CD4-positive, alpha-beta memory T cell (primary cell): ENCODE results near the gene RABGAP1L. TPM values are rescaled to one million over a fixed set of nuclear protein-coding genes. Genes with fewer than 3 reads are reported as not detected.

Experiments
- CTCF ChIA-PET: fragments of 350-600 bp; sonication (Branson Sonifier 250); formaldehyde crosslinking; loops from one replicate; lab custom pipeline; 2021; ENCODE audit warnings: inconsistent platforms; ENCODE audit not compliant: partially characterized antibody; lab: Charles Lee
- POLR2A ChIA-PET: fragments of 350-600 bp; sonication (Branson Sonifier 250); formaldehyde crosslinking; loops from one replicate; lab custom pipeline; 2021; ENCODE audit not compliant: partially characterized antibody; lab: Charles Lee
- DNase-seq, 5 donors: peaks; one replicate each; pipeline versions ENCODE4 v3.0.0 to v3.0.0-alpha.2; 2020 to 2022; ENCODE audit warnings: mixed read lengths in 1 of 5
- H3K27ac ChIP-seq: one replicate; pipeline ENCODE4 v1.7.0; 2013; ENCODE audit warnings: low read depth, low read length
- H3K27me3 ChIP-seq: 2 replicates; pipeline ENCODE4 v1.7.0; 2013; ENCODE audit warnings: mild to moderate bottlenecking, low read length, moderate library complexity; ENCODE audit not compliant: insufficient read depth
- H3K36me3 ChIP-seq: 2 replicates; pipeline ENCODE4 v1.7.0; 2013; ENCODE audit warnings: mild to moderate bottlenecking, low read length, moderate library complexity; ENCODE audit not compliant: insufficient read depth
- H3K4me1 ChIP-seq: 2 replicates; pipeline ENCODE4 v1.7.0; 2013; ENCODE audit warnings: mild to moderate bottlenecking, low read length, moderate library complexity; ENCODE audit not compliant: insufficient read depth
- H3K4me3 ChIP-seq, 2 donors: one replicate each; pipeline ENCODE4 v1.7.0; 2013; ENCODE audit warnings: low read length in 2 of 2, mild to moderate bottlenecking in 1 of 2
- H3K9me3 ChIP-seq, 2 donors: one replicate each; pipeline ENCODE4 v1.7.0; 2013; ENCODE audit warnings: low read length in 2 of 2, control low read depth in 1 of 2; ENCODE audit not compliant: control insufficient read depth in 1 of 2
- H3K27ac Mint-ChIP-seq, 7 donors: one replicate each; pipeline ENCODE4 v1.8.0; 2020 to 2021; ENCODE audit warnings: mixed read lengths in 7 of 7, mild to moderate bottlenecking in 6 of 7, inconsistent platforms in 3 of 7, moderate library complexity in 3 of 7
- H3K27me3 Mint-ChIP-seq, 2 donors: one replicate each; pipeline ENCODE4 v1.8.0; 2020 to 2021; ENCODE audit warnings: mixed read lengths in 2 of 2
- H3K36me3 Mint-ChIP-seq, 2 donors: one replicate each; pipeline ENCODE4 v1.8.0; 2020 to 2021; ENCODE audit warnings: mixed read lengths in 2 of 2, inconsistent platforms in 1 of 2, mild to moderate bottlenecking in 1 of 2
- H3K4me1 Mint-ChIP-seq, 4 donors: one replicate each; pipeline ENCODE4 v1.8.0; 2020 to 2021; ENCODE audit warnings: mixed read lengths in 4 of 4, mild to moderate bottlenecking in 1 of 4
- H3K4me3 Mint-ChIP-seq, 8 donors: one replicate each; pipeline ENCODE4 v1.8.0; 2020 to 2021; ENCODE audit warnings: mixed read lengths in 8 of 8, mild to moderate bottlenecking in 7 of 8, moderate library complexity in 6 of 8, inconsistent platforms in 3 of 8
- H3K9me3 Mint-ChIP-seq, 8 donors: one replicate each; pipeline ENCODE4 v1.8.0; 2020 to 2021; ENCODE audit warnings: mixed read lengths in 8 of 8, mild to moderate bottlenecking in 5 of 8, inconsistent platforms in 3 of 8, moderate library complexity in 1 of 8
- intact Hi-C: fragments of 100-400 bp; cut with micrococcal nuclease; formaldehyde crosslinking; loops from one replicate; pipeline ENCODE4 v1.15.1; 2023
- polyA plus RNA-seq, 2 donors: library from polyadenylated mRNA; unstranded; fragments of 300-500 nt; fragmentation: Illumina TruSeq; gene quantifications; one replicate each; pipeline ENCODE4 v1.2.3, GENCODE V29; 2021
- total RNA-seq, 2 experiments: library from RNA; stranded (reverse); gene quantifications; one replicate each; pipeline ENCODE4 v1.2.3, GENCODE V29; 2021

RABGAP1L gene
- total and polyA plus RNA-seq, 4 experiments from 2014 or later, result 75.7 to 114 (median 96.8) TPM

DNA sequence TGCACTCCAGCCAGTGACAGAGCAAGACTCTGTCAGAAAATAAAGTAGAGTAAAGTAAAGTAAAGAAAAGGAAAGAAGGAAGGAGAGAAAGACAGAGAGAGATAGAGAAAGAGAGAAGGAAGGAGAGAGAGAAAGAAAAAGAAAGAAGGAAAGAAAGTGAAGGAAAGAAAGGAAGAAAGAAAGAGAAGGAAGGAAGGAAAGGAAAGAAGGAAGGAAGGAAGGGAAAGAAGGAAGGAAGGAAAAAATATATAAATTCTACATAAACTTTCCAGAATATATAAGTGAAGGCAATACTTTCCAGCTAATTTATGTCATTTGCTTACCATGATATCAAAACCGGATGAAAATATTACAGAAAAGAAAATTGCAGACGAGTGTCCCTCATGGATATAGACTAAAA lies 216.7 kb downstream of the RABGAP1L start:
- Histone ChIP-seq H3K36me3 (no peaks in the 10 kb centered on the region), H3K4me1 (no peaks in the 10 kb centered on the region), H3K27me3 (no peaks in the 10 kb centered on the region), H3K27ac (no peak overlapping the region), H3K9me3 (no peaks in the 10 kb centered on the region), H3K4me3 (no peak overlapping the region)
- peaks cover 36 to 46% of the 10 kb centered on the region in 2 donors for H3K36me3 Mint-ChIP-seq
- H3K4me1 Mint-ChIP-seq, result no peaks in the 10 kb centered on the region
- peaks cover 0 to 11% (median 2%) of the 10 kb centered on the region in 8 donors for H3K9me3 Mint-ChIP-seq
- no peaks in the 10 kb centered on the region for H3K27me3 Mint-ChIP-seq
- POLR2A ChIA-PET, result no interaction called here
- no peak for DNase-seq
- CTCF ChIA-PET, result no interaction called here
- intact Hi-C loops, result no loop called here
- peak overlapping the region in 1 of 7 donors; percentile 65 for H3K27ac Mint-ChIP-seq
- no peak overlapping the region for H3K4me3 Mint-ChIP-seq

DNA sequence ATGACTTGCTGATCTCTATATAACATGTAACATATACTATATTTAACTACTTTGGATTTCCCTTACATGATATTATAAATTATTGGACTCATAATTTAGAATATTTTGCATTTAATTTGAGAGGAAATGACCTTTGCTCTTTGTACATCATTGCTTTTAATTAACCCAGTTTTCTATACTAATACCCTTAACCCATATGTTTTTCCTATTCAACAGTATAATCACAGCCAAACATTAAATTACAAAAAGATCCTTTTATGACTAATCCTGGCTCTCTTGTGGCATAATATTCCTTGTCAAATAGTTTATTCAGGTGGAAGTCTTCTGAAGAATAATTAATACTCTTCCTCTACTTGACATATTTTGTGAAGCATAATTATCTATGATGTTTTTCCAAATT lies 232.4 kb downstream of the RABGAP1L start:
- peaks cover 0 to 8% (median 2%) of the 10 kb centered on the region in 4 donors for H3K4me1 Mint-ChIP-seq
- H3K4me3 ChIP-seq, result no peak overlapping the region
- no peak overlapping the region for H3K27ac ChIP-seq
- H3K4me1 ChIP-seq, result no peaks in the 10 kb centered on the region
- H3K9me3 ChIP-seq, result no peaks in the 10 kb centered on the region
- no peaks in the 10 kb centered on the region for H3K36me3 ChIP-seq
- no peaks in the 10 kb centered on the region for H3K27me3 Mint-ChIP-seq
- no peak overlapping the region for H3K4me3 Mint-ChIP-seq
- peaks cover 34 to 59% of the 10 kb centered on the region in 2 donors for H3K36me3 Mint-ChIP-seq
- H3K27ac Mint-ChIP-seq, result no peak overlapping the region
- CTCF ChIA-PET, result no interaction called here
- peaks cover 0 to 12% (median under 1%) of the 10 kb centered on the region in 8 donors for H3K9me3 Mint-ChIP-seq
- no peaks in the 10 kb centered on the region for H3K27me3 ChIP-seq
- DNase-seq, result no peak
- intact Hi-C loops, result no loop called here
- POLR2A ChIA-PET, result no interaction called here

DNA sequence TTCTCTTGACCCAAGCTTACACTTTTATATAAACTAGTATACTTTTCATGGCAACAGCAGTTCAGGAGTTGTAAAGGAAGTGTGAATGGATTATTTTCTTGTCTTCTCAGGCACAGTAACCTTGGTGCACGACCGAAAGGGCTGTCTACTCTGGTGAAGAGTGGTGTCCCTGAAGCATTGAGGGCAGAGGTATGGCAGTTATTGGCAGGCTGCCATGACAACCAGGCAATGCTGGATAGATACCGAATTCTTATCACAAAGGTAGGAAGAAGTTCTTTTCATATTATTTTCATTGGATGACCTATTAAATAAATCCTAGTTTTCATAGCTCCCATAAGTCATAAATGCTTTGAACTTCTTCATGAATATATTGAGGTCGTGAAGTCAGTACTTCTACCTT lies 234.6 kb downstream of the RABGAP1L start:
- no peak for DNase-seq
- Mint-ChIP-seq H3K4me3 (no peak overlapping the region), H3K27me3 (no peaks in the 10 kb centered on the region), H3K4me1 (peaks cover 0 to 5% (median 4%) of the 10 kb centered on the region in 4 donors), H3K9me3 (peaks cover 0 to 12% (median 4%) of the 10 kb centered on the region in 8 donors), H3K36me3 (peaks cover 49 to 64% of the 10 kb centered on the region in 2 donors), H3K27ac (peak overlapping the region in 1 of 7 donors; percentile 17)
- Histone ChIP-seq H3K36me3 (peaks cover 9% of the 10 kb centered on the region), H3K4me1 (no peaks in the 10 kb centered on the region), H3K9me3 (no peaks in the 10 kb centered on the region), H3K4me3 (no peak overlapping the region), H3K27me3 (no peaks in the 10 kb centered on the region), H3K27ac (no peak overlapping the region)
- POLR2A ChIA-PET, result no interaction called here
- intact Hi-C loops, result no loop called here
- CTCF ChIA-PET, result no interaction called here

DNA sequence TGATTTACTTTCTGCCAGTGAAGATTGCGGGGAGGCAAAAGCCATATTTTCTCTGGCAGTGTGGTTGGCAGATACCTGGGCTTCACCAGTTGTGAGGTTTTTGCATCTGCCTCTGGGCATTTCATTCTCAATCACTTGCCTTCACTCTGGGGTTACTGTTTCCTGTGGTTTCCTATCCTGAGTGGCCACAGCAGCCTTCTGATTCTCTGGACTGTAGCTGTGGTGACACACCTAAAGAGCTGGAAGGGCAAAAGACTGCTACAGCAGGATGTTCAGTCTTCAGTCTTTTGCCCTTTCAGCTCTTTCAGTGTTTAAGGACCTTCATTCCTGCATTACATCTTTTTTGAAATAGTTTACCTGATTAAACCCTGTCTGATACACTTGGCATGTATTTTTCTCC lies 237.9 kb downstream of the RABGAP1L start:
- Mint-ChIP-seq H3K36me3 (peaks cover 56 to 67% of the 10 kb centered on the region in 2 donors), H3K27ac (no peak overlapping the region), H3K9me3 (peaks cover 0 to 10% (median 5%) of the 10 kb centered on the region in 8 donors), H3K4me3 (peak overlapping the region in 1 of 8 donors; percentile 5), H3K27me3 (no peaks in the 10 kb centered on the region), H3K4me1 (peaks cover 0 to 8% (median 3%) of the 10 kb centered on the region in 4 donors)
- intact Hi-C loops, result no loop called here
- Histone ChIP-seq H3K9me3 (no peaks in the 10 kb centered on the region), H3K27ac (no peak overlapping the region), H3K27me3 (no peaks in the 10 kb centered on the region), H3K36me3 (peaks cover 9% of the 10 kb centered on the region), H3K4me3 (no peak overlapping the region), H3K4me1 (no peaks in the 10 kb centered on the region)
- CTCF ChIA-PET, result no interaction called here
- POLR2A ChIA-PET, result no interaction called here
- DNase-seq, result no peak

DNA sequence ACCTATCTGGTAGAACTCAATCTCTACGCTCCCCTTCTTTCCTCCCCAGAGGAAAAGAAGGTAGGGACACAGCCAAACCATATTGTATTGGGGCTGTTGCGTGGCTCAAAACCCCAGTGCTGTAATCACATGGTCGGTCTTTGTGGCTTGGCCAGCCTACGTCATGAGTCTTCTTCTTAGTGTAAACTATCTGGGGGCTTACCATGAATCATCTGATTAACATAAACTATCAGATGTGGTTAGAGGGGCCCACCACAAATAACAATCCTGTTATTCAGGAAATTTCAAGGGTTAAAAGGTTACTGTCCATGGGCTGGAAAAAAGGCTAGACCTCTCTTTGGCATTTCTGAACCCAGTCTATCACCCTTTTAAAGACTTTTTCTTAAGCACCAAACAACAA lies 238.9 kb downstream of the RABGAP1L start:
- H3K4me3 ChIP-seq, result no peak overlapping the region
- intact Hi-C loops, result no loop called here
- no peak overlapping the region for H3K27ac ChIP-seq
- no peak for DNase-seq
- Mint-ChIP-seq H3K9me3 (peaks cover 0 to 6% (median 4%) of the 10 kb centered on the region in 8 donors), H3K27me3 (no peaks in the 10 kb centered on the region), H3K36me3 (peaks cover 48 to 65% of the 10 kb centered on the region in 2 donors), H3K4me3 (no peak overlapping the region), H3K27ac (no peak overlapping the region), H3K4me1 (peaks cover 0 to 8% (median 7%) of the 10 kb centered on the region in 4 donors)
- ChIA-PET POLR2A (no interaction called here), CTCF (no interaction called here)
- H3K9me3 ChIP-seq, result no peaks in the 10 kb centered on the region
- peaks cover 9% of the 10 kb centered on the region for H3K36me3 ChIP-seq
- H3K27me3 ChIP-seq, result no peaks in the 10 kb centered on the region
- no peaks in the 10 kb centered on the region for H3K4me1 ChIP-seq

DNA sequence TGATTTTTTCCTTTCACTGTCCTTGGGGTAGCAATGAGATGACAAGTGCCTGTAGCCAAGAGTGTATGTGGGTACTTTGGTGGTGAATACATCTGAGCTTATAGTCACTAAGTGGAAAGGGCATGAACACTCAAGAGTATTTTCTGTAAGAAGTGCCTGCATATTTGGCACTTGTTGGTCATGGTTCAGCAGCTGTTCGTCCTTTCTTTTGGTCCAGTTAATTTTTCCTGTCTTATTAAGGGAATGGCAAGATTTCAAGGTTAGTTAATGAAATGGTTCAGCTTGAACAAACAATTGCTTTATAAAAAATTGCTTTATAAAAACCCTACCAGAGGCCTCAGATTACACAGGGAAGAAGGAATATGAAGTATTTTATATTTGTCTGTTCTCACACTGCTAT lies 239.9 kb downstream of the RABGAP1L start:
- Histone ChIP-seq H3K27ac (no peak overlapping the region), H3K4me1 (no peaks in the 10 kb centered on the region), H3K36me3 (peaks cover 9% of the 10 kb centered on the region), H3K27me3 (no peaks in the 10 kb centered on the region), H3K9me3 (no peaks in the 10 kb centered on the region), H3K4me3 (no peak overlapping the region)
- Mint-ChIP-seq H3K36me3 (peaks cover 39 to 60% of the 10 kb centered on the region in 2 donors), H3K4me1 (peaks cover 0 to 9% (median 7%) of the 10 kb centered on the region in 4 donors), H3K9me3 (peaks cover 0 to 6% (median 1%) of the 10 kb centered on the region in 8 donors), H3K27ac (no peak overlapping the region), H3K27me3 (no peaks in the 10 kb centered on the region), H3K4me3 (no peak overlapping the region)
- POLR2A ChIA-PET, result no interaction called here
- CTCF ChIA-PET, result no interaction called here
- intact Hi-C loops, result no loop called here
- DNase-seq, result no peak

DNA sequence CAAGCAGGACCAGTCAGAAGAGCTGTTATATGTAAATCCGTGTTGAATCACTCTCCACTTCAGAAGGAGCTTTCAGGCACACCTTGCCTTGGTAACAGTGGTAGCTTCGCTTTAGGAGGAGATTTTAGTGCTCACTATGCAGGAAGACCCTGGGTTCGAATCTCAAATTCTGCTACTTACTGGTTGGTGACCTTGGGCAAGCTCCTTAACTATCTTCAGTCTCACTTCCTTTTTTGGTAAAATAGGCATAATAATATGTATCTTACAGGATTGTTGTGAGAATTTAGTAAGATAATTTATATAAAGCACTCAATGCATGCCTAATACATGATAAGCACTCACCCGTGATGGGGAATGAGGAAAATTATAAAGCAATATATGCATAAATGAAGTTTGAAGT lies 241.8 kb downstream of the RABGAP1L start:
- no peaks in the 10 kb centered on the region for H3K4me1 ChIP-seq
- H3K27ac ChIP-seq, result no peak overlapping the region
- intact Hi-C loops, result no loop called here
- H3K27me3 ChIP-seq, result no peaks in the 10 kb centered on the region
- POLR2A ChIA-PET, result no interaction called here
- peaks cover 0 to 11% (median 7%) of the 10 kb centered on the region in 4 donors for H3K4me1 Mint-ChIP-seq
- CTCF ChIA-PET, result no interaction called here
- peaks cover 9% of the 10 kb centered on the region for H3K36me3 ChIP-seq
- no peak overlapping the region for H3K4me3 ChIP-seq
- H3K27ac Mint-ChIP-seq, result no peak overlapping the region
- no peak overlapping the region for H3K4me3 Mint-ChIP-seq
- no peaks in the 10 kb centered on the region for H3K9me3 ChIP-seq
- peaks cover 0 to 6% (median 1%) of the 10 kb centered on the region in 8 donors for H3K9me3 Mint-ChIP-seq
- peaks cover 36 to 51% of the 10 kb centered on the region in 2 donors for H3K36me3 Mint-ChIP-seq
- no peaks in the 10 kb centered on the region for H3K27me3 Mint-ChIP-seq
- DNase-seq, result no peak
